Fibroblast of lung (primary cell): Measurements from ENCODE around the gene SPATA4. TPM values are rescaled to one million over a fixed set of nuclear protein-coding genes. Genes with fewer than 3 reads are reported as not detected.

ENCODE experiments used
- DNase-seq, 2 donors: peaks; one replicate each; pipeline versions ENCODE4 v3.0.0 to v3.0.0-alpha.2; 2010; ENCODE audit warnings: low read depth in 2 of 2
- H2AFZ ChIP-seq: 2 replicates; pipeline ENCODE4 v1.5.1; 2012; ENCODE audit warnings: low read length, control low read depth, inconsistent platforms
- H3K27ac ChIP-seq: 2 replicates; pipeline ENCODE4 v1.5.1; 2011; ENCODE audit warnings: low read length, control low read depth; ENCODE audit not compliant: insufficient read depth
- H3K27me3 ChIP-seq: 2 replicates; pipeline ENCODE4 v1.5.1; 2011; ENCODE audit warnings: mild to moderate bottlenecking, low read length; ENCODE audit not compliant: control insufficient read depth, insufficient read depth
- H3K36me3 ChIP-seq: 2 replicates; pipeline ENCODE4 v1.5.1; 2011; ENCODE audit warnings: low read length; ENCODE audit not compliant: control insufficient read depth, insufficient read depth
- H3K4me1 ChIP-seq: 2 replicates; pipeline ENCODE4 v1.5.1; 2011; ENCODE audit warnings: low read length; ENCODE audit not compliant: control insufficient read depth, insufficient read depth; ENCODE audit errors: extremely low read depth
- H3K4me2 ChIP-seq: 2 replicates; pipeline ENCODE4 v1.5.1; 2011; ENCODE audit warnings: low read length, control low read depth; ENCODE audit not compliant: insufficient read depth; ENCODE audit errors: extremely low read depth
- H3K4me3 ChIP-seq, 4 experiments: fragments of 200-600 bp in 1 of 4; sonication (generic) in 1 of 4; replicated peaks in 1 of 4; 2 replicates each; pipeline ENCODE4 v1.5.1; 2011 to 2016; ENCODE audit warnings: low read length in 4 of 4, low read depth in 3 of 4, mild to moderate bottlenecking in 3 of 4, control low read depth in 2 of 4, inconsistent platforms in 1 of 4, mixed read lengths in 1 of 4; ENCODE audit not compliant: insufficient read depth in 1 of 4; ENCODE audit errors: control extremely low read depth in 1 of 4
- H3K79me2 ChIP-seq: 2 replicates; pipeline ENCODE4 v1.5.1; 2012; ENCODE audit warnings: mild to moderate bottlenecking, low read length, inconsistent platforms; ENCODE audit not compliant: control insufficient read depth, insufficient read depth
- H3K9ac ChIP-seq: 2 replicates; pipeline ENCODE4 v1.5.1; 2011; ENCODE audit warnings: mild to moderate bottlenecking, low read length, control low read depth; ENCODE audit not compliant: insufficient read depth
- H3K9me3 ChIP-seq: 2 replicates; pipeline ENCODE4 v1.5.1; 2012; ENCODE audit warnings: low read depth, low read length; ENCODE audit not compliant: control insufficient read depth, insufficient read depth
- H4K20me1 ChIP-seq: 2 replicates; pipeline ENCODE4 v1.5.1; 2011; ENCODE audit warnings: low read length; ENCODE audit not compliant: control insufficient read depth, insufficient read depth; ENCODE audit errors: extremely low read depth
- CTCF ChIP-seq, 2 donors: IDR thresholded peaks in 1 of 2; conservative IDR thresholded peaks in 1 of 2; 1 replicate in 1 of 2; 2 replicates in 1 of 2; pipeline ENCODE4 v1.5.1; 2011 to 2012; ENCODE audit warnings: low read length in 2 of 2, control low read depth in 1 of 2, inconsistent platforms in 1 of 2, low read depth in 1 of 2, mild to moderate bottlenecking in 1 of 2
- EZH2 ChIP-seq: IDR thresholded peaks from 2 replicates; pipeline ENCODE4 v1.5.1; 2012; ENCODE audit warnings: low read length, control low read depth, mild to moderate bottlenecking; ENCODE audit errors: missing control alignments
- polyA plus RNA-seq, 2 donors: library from polyadenylated mRNA; depleted of rRNA in 1 of 2; stranded (reverse) in 1 of 2; unstranded in 1 of 2; fragments of >200 nt; gene quantifications; 2 replicates each; pipeline ENCODE4 v1.2.1, GENCODE V29; 2011 to 2012; ENCODE audit warnings: missing spikeins in 1 of 2
- total RNA-seq: library from RNA; depleted of rRNA; stranded (reverse); fragments of >200 nt; gene quantifications from 2 replicates; pipeline ENCODE4 v1.2.1, GENCODE V29; 2014

SPATA4 gene
- total and polyA plus RNA-seq, 2 donors (not counting 1 experiment from before 2014, with no cell fraction given) = 0.09 to 0.66 TPM

DNA sequence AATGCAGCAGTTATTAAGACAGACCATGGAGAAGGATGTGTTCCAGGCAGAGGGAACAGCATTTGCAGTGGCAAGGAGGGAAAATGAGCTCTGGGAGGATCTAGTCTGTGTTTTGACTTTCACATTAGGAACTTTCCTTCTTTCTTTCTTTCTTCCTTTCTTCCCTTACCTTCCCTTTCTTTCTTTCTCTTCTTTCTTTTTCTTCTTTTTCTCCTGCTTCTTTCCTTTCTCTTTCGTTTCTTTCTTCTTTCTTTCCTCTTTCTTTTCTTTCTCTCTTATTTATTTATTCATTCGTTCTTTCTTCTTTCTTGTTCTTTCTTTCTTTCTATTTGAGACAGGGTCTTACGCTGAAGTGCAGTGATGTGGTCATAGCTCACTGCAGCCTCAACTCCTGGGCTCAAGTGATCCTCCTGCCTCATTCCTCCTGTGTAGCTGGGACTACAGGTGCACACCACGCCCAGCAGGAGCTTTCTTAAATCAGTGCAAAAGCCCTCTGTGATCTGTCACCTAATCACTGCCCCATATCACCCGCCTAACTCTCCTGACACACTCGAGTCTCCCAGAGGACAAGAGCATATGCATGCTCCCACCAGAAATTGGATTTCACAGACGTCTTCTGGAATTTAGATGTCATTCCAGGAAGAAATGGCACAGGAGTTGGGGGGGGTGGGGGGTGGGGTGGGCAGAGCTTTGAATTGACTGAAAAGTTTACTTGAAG, 15.4 kb upstream of the SPATA4 start:
- Histone ChIP-seq H3K4me2 (no peak overlapping the region), H3K4me1 (no peaks in the 10 kb centered on the region), H3K27ac (no peak overlapping the region), H3K4me3 (no peak overlapping the region), H3K27me3 (no peaks in the 10 kb centered on the region), H3K79me2 (no peaks in the 10 kb centered on the region), H2AFZ (no peak overlapping the region), H3K9me3 (no peaks in the 10 kb centered on the region), H3K36me3 (no peaks in the 10 kb centered on the region), H4K20me1 (no peaks in the 10 kb centered on the region), H3K9ac (no peak overlapping the region)
- TF ChIP-seq EZH2 = no peak
- no peak for TF ChIP-seq CTCF (conservative IDR thresholded peaks at IDR 0.05 in 1 of 2, IDR thresholded peaks at IDR 0.05 in 1 of 2; ENCODE audit: low read depth in 1 of 2, low read length in 2 of 2)
- DNase-seq = no peak

DNA sequence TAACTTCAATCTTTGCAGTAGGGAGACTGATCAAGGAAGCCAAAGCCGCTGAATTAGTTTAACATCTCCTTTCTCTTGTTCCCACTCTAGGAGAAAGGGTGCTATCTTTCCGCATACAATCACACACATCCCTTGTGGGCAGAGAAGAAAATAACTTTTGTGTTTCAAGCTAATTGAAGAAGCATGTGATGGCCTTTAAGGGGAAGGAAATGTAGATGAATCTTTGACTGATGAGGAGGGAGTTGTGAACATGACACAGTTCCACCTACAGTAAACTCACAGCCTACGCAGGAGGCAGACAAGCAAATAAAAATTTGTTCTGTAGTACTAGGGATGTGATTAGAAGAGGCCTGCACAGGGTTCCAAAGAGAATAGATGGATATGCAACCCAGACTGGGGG, 14.7 kb upstream of the SPATA4 start:
- no peak overlapping the region for H3K4me2 ChIP-seq
- H3K9ac ChIP-seq = no peak overlapping the region
- no peak overlapping the region for H3K27ac ChIP-seq
- H2AFZ ChIP-seq = no peak overlapping the region
- H3K9me3 ChIP-seq = no peaks in the 10 kb centered on the region
- no peaks in the 10 kb centered on the region for H3K4me1 ChIP-seq
- TF ChIP-seq EZH2 = no peak
- no peak for TF ChIP-seq CTCF (conservative IDR thresholded peaks at IDR 0.05 in 1 of 2, IDR thresholded peaks at IDR 0.05 in 1 of 2; ENCODE audit: low read depth in 1 of 2, low read length in 2 of 2)
- no peak for DNase-seq
- H3K4me3 ChIP-seq = no peak overlapping the region
- no peaks in the 10 kb centered on the region for H4K20me1 ChIP-seq
- H3K27me3 ChIP-seq = no peaks in the 10 kb centered on the region
- H3K36me3 ChIP-seq = no peaks in the 10 kb centered on the region
- no peaks in the 10 kb centered on the region for H3K79me2 ChIP-seq

GRCh38 chr4:176209535-176209934, 14.2 kb upstream of the SPATA4 start:
- Histone ChIP-seq H3K4me3 (no peak overlapping the region), H3K79me2 (no peaks in the 10 kb centered on the region), H3K4me1 (no peaks in the 10 kb centered on the region), H4K20me1 (no peaks in the 10 kb centered on the region), H3K9me3 (no peaks in the 10 kb centered on the region), H3K27me3 (no peaks in the 10 kb centered on the region), H3K9ac (no peak overlapping the region), H3K36me3 (no peaks in the 10 kb centered on the region), H2AFZ (no peak overlapping the region), H3K27ac (no peak overlapping the region), H3K4me2 (no peak overlapping the region)
- no peak for DNase-seq
- no peak for TF ChIP-seq EZH2
- TF ChIP-seq CTCF (conservative IDR thresholded peaks at IDR 0.05 in 1 of 2, IDR thresholded peaks at IDR 0.05 in 1 of 2; ENCODE audit: low read depth in 1 of 2, low read length in 2 of 2) = no peak
